Bronchial epithelial cell (primary cell): ENCODE measurements around the gene CMTM2. TPM values are rescaled to one million over a fixed set of nuclear protein-coding genes. Genes with fewer than 3 reads are reported as not detected.
"Not testable (repeated sequence)": the region's sequence is repeated elsewhere in the genome, so short reads cannot be mapped to it uniquely, and the experiment has no call there.

Experiments
- DNase-seq: peaks from one replicate; pipeline ENCODE4 v3.0.0-alpha.2; 2010; ENCODE audit warnings: low read depth
- FAIRE-seq: peaks from 2 replicates; lab custom pipeline; 2011; peaks lifted over from hg19 to GRCh38; lab: Jason Lieb, UNC
- H3K27me3 ChIP-seq: 2 replicates; pipeline ENCODE4 v1.5.1; 2011; ENCODE audit warnings: low read length; ENCODE audit not compliant: control insufficient read depth, insufficient read depth
- H3K36me3 ChIP-seq: 2 replicates; pipeline ENCODE4 v1.5.1; 2011; ENCODE audit warnings: low read length; ENCODE audit not compliant: control insufficient read depth, insufficient read depth
- H3K4me3 ChIP-seq: 2 replicates; pipeline ENCODE4 v1.5.1; 2011; ENCODE audit warnings: mild to moderate bottlenecking, low read depth, low read length, control low read depth
- total RNA-seq: library from RNA; depleted of rRNA; stranded (reverse); fragments of >200 nt; gene quantifications from 2 replicates; pipeline ENCODE4 v1.2.1, GENCODE V29; 2014
- TF ChIP-seq, protein P1 (sequence below): IDR thresholded peaks from 2 replicates; pipeline ENCODE4 v1.5.1; 2011; ENCODE audit warnings: mild to moderate bottlenecking, moderate library complexity, low read length, control low read depth, inconsistent platforms; ENCODE audit not compliant: insufficient read depth, severe bottlenecking

CMTM2 gene
- total RNA-seq, 1 donor from 2014 or later: not detected

DNA sequence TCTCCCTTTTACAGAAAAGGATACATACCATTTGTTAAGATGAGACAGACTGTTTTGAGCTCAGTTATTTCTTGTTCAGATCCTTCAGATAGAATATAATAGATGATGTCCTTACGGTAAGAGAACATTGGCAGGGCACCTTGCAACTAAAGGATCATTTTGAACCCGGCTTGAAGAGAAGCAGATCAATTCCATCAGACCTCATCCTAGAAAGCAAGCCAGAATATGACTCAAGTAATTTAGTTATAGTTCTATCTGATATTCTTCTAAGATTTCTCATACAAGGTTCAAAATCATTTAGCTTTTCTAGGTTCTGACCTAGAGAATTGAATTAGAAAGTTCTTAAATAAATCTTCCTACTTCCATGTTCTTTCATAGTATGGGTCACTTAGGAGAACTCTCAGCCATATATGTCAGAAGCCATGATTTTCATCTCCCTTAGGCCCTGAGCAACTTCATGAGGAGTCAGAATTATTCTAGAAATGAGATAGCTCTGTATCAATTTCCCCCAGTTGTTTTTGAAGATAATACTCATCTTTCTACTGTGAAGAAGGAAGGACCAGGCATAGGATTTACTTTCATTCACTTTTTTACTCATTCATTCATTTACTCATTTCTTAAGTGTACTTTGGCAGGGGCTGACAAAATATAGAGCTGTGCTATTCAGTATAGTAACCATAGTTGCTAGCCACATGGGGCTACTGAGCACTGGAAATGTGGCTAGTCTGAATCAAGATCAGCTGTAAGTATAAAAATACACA, 15.5 kb upstream of the CMTM2 start:
- Histone ChIP-seq H3K36me3 (peaks cover 2% of the 10 kb centered on the region), H3K27me3 (no peaks in the 10 kb centered on the region), H3K4me3 (no peak overlapping the region)
- FAIRE-seq (no peak), DNase-seq (no peak)
- TF ChIP-seq, protein P1, sequence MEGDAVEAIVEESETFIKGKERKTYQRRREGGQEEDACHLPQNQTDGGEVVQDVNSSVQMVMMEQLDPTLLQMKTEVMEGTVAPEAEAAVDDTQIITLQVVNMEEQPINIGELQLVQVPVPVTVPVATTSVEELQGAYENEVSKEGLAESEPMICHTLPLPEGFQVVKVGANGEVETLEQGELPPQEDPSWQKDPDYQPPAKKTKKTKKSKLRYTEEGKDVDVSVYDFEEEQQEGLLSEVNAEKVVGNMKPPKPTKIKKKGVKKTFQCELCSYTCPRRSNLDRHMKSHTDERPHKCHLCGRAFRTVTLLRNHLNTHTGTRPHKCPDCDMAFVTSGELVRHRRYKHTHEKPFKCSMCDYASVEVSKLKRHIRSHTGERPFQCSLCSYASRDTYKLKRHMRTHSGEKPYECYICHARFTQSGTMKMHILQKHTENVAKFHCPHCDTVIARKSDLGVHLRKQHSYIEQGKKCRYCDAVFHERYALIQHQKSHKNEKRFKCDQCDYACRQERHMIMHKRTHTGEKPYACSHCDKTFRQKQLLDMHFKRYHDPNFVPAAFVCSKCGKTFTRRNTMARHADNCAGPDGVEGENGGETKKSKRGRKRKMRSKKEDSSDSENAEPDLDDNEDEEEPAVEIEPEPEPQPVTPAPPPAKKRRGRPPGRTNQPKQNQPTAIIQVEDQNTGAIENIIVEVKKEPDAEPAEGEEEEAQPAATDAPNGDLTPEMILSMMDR: no peak

DNA sequence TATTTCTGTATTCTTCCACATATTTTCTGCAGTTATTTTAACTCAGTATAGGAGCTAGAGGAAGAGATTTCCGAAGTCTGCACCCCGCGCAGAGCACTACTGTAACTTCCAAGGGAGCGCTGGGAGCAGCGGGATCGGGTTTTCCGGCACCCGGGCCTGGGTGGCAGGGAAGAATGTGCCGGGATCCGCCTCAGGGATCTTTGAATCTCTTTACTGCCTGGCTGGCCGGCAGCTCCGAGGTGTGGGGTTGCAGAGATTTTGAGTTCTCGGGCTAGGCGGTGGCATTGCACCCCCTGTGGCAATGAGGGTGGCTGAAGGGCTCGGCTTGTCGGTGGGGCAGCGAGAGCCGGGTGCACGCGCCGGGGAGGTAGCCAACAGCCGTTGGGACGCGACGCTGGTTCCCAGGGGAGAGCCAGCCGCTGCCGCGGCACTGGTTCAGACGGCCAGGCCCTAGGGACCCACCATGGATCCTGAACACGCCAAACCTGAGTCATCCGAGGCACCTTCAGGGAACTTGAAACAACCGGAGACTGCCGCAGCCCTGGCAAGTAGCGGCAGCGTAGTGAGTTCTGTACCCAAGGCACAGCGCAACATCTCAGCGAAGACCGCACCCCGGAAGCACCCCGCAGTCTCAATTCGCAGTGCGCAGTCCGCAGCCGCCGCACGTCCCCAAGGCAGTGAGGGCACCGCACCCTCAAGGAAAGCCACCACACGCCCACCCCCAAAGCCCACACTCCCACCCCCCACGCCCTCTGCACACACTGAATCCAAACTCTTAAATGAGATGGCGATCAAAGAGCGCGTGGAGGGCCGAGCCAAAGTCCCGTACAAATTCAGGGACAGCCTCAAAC, 13.0 kb upstream of the CMTM2 start, which contains the start of gene CMTM1:
Gene CMTM1 (plus strand): TSS at position 389 of the 851 bp plus-strand sequence. CDS start 75 bp downstream, at position 464.
- Histone ChIP-seq H3K4me3 (no peak within 1 kb of the TSS), H3K27me3 (no peaks in the 10 kb centered on the region), H3K36me3 (peaks cover 2% of the 10 kb centered on the region)
- FAIRE-seq (no peak), DNase-seq (no peak)
- TF ChIP-seq, protein P1: no peak

DNA sequence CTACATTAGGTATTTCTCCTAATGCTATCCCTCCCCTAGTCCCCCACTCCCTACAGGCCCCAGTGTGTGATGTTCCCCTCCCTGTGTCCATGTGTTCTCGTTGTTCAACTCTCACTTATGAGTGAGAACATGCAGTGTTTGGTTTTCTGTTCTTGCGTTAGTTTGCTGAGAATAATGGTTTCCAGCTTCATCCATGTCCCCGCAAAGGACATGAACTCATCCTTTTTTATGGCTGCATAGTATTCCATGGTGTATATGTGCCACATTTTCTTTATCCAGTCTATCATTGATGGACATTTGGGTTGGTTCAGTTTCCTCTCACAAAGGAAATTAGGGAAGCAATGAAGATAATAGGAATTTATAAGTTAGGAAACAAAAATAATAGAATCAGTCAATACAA, 12.0 kb upstream of the CMTM2 start:
- not testable (repeated sequence) for H3K4me3 ChIP-seq, FAIRE-seq, DNase-seq, H3K27me3 ChIP-seq, H3K36me3 ChIP-seq

DNA sequence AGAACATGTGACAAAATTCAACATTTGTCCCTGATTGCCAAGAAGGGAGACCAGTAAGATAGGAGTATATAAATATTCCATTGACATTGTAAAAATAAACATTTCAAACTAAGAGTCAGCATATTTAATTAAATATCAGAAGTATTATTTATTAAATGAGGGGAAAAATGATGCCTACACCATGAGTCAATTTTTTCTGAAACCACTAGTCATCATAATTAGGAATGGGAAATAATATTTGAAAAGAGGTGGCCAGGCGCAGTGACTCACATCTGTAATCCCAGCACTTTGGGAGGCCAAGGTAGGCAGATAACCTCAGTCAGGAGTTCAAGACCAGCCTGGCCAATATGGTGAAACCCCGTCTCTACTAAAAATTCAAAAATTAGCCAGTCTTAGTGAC, 10.9 kb upstream of the CMTM2 start:
- Histone ChIP-seq H3K27me3 (no peaks in the 10 kb centered on the region), H3K36me3 (peaks cover 2% of the 10 kb centered on the region), H3K4me3 (no peak overlapping the region)
- FAIRE-seq (no peak), DNase-seq (peak; percentile 43)
- TF ChIP-seq, protein P1: no peak

DNA sequence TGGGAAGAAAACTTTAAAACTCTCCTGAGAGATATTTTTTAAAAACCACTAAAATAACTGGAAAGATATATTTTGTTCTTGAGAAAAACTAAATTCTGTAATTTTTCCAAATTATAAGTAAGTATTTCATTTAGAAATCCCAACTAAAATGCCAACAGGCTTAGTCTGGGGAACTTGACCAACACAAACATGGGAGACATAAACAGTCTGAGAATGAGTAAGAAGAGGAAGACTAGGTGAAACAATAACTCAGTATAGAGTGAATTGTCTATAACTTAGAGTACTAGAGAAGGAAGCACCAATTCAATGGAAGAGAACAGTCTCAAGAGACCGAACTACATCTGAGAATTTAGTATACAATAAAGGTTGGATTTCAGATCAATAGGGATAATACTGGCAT, 10.1 kb upstream of the CMTM2 start:
- Histone ChIP-seq H3K4me3 (no peak overlapping the region), H3K36me3 (peaks cover 2% of the 10 kb centered on the region), H3K27me3 (no peaks in the 10 kb centered on the region)
- TF ChIP-seq, protein P1: no peak
- FAIRE-seq (no peak), DNase-seq (peak; percentile 40)

DNA sequence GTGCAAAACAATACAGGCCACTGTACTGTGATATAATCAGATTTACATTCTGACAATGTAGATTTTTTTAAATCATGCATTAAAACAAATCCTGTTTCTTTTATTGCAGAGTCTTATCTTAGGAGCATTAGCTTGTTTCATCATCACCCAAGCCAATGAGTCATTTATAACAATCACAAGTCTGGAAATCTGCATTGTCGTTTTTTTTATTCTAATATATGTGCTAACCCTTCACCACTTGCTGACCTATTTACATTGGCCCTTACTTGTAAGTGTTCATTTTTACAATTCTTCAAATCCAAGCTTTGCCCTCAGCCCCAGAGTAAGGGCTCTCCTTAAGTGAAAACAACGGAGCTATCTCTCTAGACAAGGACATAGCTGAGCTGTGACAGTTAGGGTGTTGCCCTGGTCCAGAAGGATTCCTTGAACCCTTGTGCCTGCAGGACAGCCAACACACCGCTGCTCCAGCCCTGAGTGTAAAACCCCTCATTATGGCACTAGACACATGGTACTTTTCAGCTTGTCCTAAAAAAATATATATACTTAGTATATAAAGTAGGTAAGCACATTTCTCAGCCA, 9.3 kb upstream of the CMTM2 start:
- no peaks in the 10 kb centered on the region for H3K27me3 ChIP-seq
- TF ChIP-seq, protein P1: no peak
- H3K4me3 ChIP-seq: no peak overlapping the region
- FAIRE-seq (no peak), DNase-seq (peak; percentile 84)
- H3K36me3 ChIP-seq: peaks cover 2% of the 10 kb centered on the region
